ENCODE measurements around the gene ZNF230. TPM values are rescaled to one million over a fixed set of nuclear protein-coding genes. Genes with fewer than 3 reads are reported as not detected.

The ZNF230 gene
- total RNA-seq, 1 donor from 2014 or later, result 2.1 TPM

GRCh38 chr19:44025217-44025936 lies 22.6 kb downstream of the ZNF230 start, which contains the start of gene ZNF222:
Gene ZNF222, plus strand, starts transcription at chr19:44025379. Its CDS starts 58 bp downstream, at chr19:44025437.
- intact Hi-C loops (cut with DNase I), result loop anchor here (1.0 kb wide), 1 partner anchor 26 kb away; no protein-coding TSS in a partner anchor
- DNase-seq (ENCODE audit: missing footprints) (peak; percentile 92), ATAC-seq (peak; percentile 98)

- DNase-seq (ENCODE audit: missing footprints) (no peak), ATAC-seq (no peak)
- intact Hi-C loops (cut with DNase I), result no loop called here
Observed at GRCh38 chr19:44026622-44027021, 23.9 kb downstream of the ZNF230 start.

- intact Hi-C loops (cut with DNase I), result no loop called here
- DNase-seq (ENCODE audit: missing footprints), result no peak
- no peak for ATAC-seq
Observed at GRCh38 chr19:44032001-44032610, 29.3 kb downstream of the ZNF230 start.

- no peak for DNase-seq (ENCODE audit: missing footprints)
- ATAC-seq, result no peak
- intact Hi-C loops (cut with DNase I), result no loop called here
Observed at GRCh38 chr19:44042147-44042546, 39.4 kb downstream of the ZNF230 start.

GRCh38 chr19:44050740-44051649 lies 48.2 kb downstream of the ZNF230 start:
- no peak for ATAC-seq
- intact Hi-C loops (cut with DNase I), result loop anchor here (1.0 to 10.0 kb wide), 4 partner anchors 26 to 351 kb away; partner anchors contain the start of genes ZNF222, ZNF227, ZNF230 and ZNF285
- peak; percentile 57 for DNase-seq (ENCODE audit: missing footprints)

- ATAC-seq, result peak; percentile 100
- DNase-seq (ENCODE audit: missing footprints), result peak; percentile 95
- intact Hi-C loops (cut with DNase I), result loop anchor here (1.0 to 10.0 kb wide), 5 partner anchors 21 to 350 kb away; partner anchors contain the start of genes ZNF222, ZNF227, ZNF230 and ZNF284
Observed at GRCh38 chr19:44051650-44052402, 49.1 kb downstream of the ZNF230 start, which contains the start of gene ZNF223. Gene ZNF223, plus strand, starts transcription at chr19:44052036. Its CDS starts 3,141 bp downstream, at chr19:44055177.

GRCh38 chr19:44055870-44056269 lies 53.1 kb downstream of the ZNF230 start:
- no peak for DNase-seq (ENCODE audit: missing footprints)
- no peak for ATAC-seq
- intact Hi-C loops (cut with DNase I), result loop anchor here (10.0 kb wide), 1 partner anchor 51 kb away; the partner anchor contains the start of gene ZNF230

GRCh38 chr19:44059229-44059628 lies 56.5 kb downstream of the ZNF230 start:
- ATAC-seq, result no peak

GRCh38 chr19:44061038-44061437 lies 58.3 kb downstream of the ZNF230 start:
- intact Hi-C loops (cut with DNase I), result no loop called here
- ATAC-seq, result no peak

More at GRCh38 chr19:44059229-44059628, 56.5 kb downstream of the ZNF230 start:
- intact Hi-C loops (cut with DNase I), result loop anchor here (10.0 kb wide), 1 partner anchor 54 kb away; the partner anchor contains the start of gene ZNF230
- no peak for DNase-seq (ENCODE audit: missing footprints)

More at GRCh38 chr19:44061038-44061437, 58.3 kb downstream of the ZNF230 start:
- no peak for DNase-seq (ENCODE audit: missing footprints)

Other genes with a start within 250 kb of the ZNF230 start
- gene SMG9, start 248.0 kb upstream of the ZNF230 start, total RNA-seq, result 15.7 TPM
- gene KCNN4, start 222.0 kb upstream of the ZNF230 start, total RNA-seq, result 0.41 TPM
- gene LYPD5, start 200.5 kb upstream of the ZNF230 start, total RNA-seq, result 0.92 TPM
- 11.1 TPM for gene ZNF283, start 175.6 kb upstream of the ZNF230 start, total RNA-seq
- 7.6 TPM for gene ZNF404, start 119.0 kb upstream of the ZNF230 start, total RNA-seq
- gene ZNF45, start 67.7 kb upstream of the ZNF230 start, total RNA-seq, result 7.8 TPM
- gene ZNF221, start 51.7 kb upstream of the ZNF230 start, total RNA-seq, result 3.9 TPM
- gene ZNF155, start 18.8 kb upstream of the ZNF230 start, total RNA-seq, result 7.6 TPM
- gene ZNF222, start 22.4 kb downstream of the ZNF230 start, total RNA-seq, result 2.6 TPM
- 2.4 TPM for gene ZNF223, start 49.1 kb downstream of the ZNF230 start, total RNA-seq
- 1.7 TPM for gene ZNF284, start 69.2 kb downstream of the ZNF230 start, total RNA-seq
- gene ZNF224, start 91.4 kb downstream of the ZNF230 start, total RNA-seq, result 10.2 TPM
- gene ZNF225, start 110.4 kb downstream of the ZNF230 start, total RNA-seq, result 3.0 TPM
- gene ZNF234, start 138.6 kb downstream of the ZNF230 start, total RNA-seq, result 9.4 TPM
- gene ZNF226, start 162.1 kb downstream of the ZNF230 start, total RNA-seq, result 15.7 TPM
- gene ZNF227, start 209.6 kb downstream of the ZNF230 start, total RNA-seq, result 13.1 TPM

Data from Right ventricle myocardium inferior (tissue), 1 donor.